HG03139 (cell line): ENCODE data around the gene CAMP.
"Not testable (repeated sequence)": the region's sequence is repeated elsewhere in the genome, so short reads cannot be mapped to it uniquely, and the experiment has no call there.

Source experiments
- ATAC-seq: cut with Tn5 transposase; IDR thresholded peaks from one replicate; pipeline ENCODE4 v1.9.1; 2021; ENCODE audit not compliant: unreplicated experiment

The CAMP gene

GRCh38 chr3:48248095-48248850 lies 25.0 kb downstream of the CAMP start:
- no peak for ATAC-seq

GRCh38 chr3:48256557-48256956 lies 33.3 kb downstream of the CAMP start:
- ATAC-seq: no peak

- no peak for ATAC-seq
These were observed 35.2 kb downstream of the CAMP start for GRCh38 chr3:48258530-48258929.

- ATAC-seq: no peak
These were observed 44.5 kb downstream of the CAMP start for GRCh38 chr3:48267782-48268181.

- ATAC-seq: no peak
These were observed 45.2 kb downstream of the CAMP start for GRCh38 chr3:48268381-48268935.

- ATAC-seq: no peak
These were observed 45.8 kb downstream of the CAMP start for GRCh38 chr3:48268936-48269561.

- ATAC-seq: no peak
These were observed 46.3 kb downstream of the CAMP start for GRCh38 chr3:48269592-48269991.

GRCh38 chr3:48270306-48270705 lies 47.0 kb downstream of the CAMP start:
- ATAC-seq: no peak

GRCh38 chr3:48271223-48271622 lies 47.9 kb downstream of the CAMP start:
- not testable (repeated sequence) for ATAC-seq

- no peak for ATAC-seq
These were observed 48.6 kb downstream of the CAMP start for GRCh38 chr3:48271763-48272498.

- no peak for ATAC-seq
These were observed 50.4 kb downstream of the CAMP start for GRCh38 chr3:48273594-48274211.

- no peak for ATAC-seq
These were observed 51.2 kb downstream of the CAMP start for GRCh38 chr3:48274452-48274851.
